ENCODE data around the gene GFOD1.
A peak's percentile ranks its signal among the peaks of the same experiment; 100 is the strongest.

Gene GFOD1

GRCh38 chr6:13485923-13486562 is 1.4 kb downstream of the GFOD1 start:
- DNase-seq = peak; percentile 8

GRCh38 chr6:13485303-13485702 is 2.1 kb downstream of the GFOD1 start:
- DNase-seq = no peak

GRCh38 chr6:13484827-13485226 is 2.6 kb downstream of the GFOD1 start:
- DNase-seq = no peak

GRCh38 chr6:13484138-13484708 is 3.2 kb downstream of the GFOD1 start:
- no peak for DNase-seq

- DNase-seq = no peak
These were observed 6.5 kb downstream of the GFOD1 start for GRCh38 chr6:13480631-13481501.

- no peak for DNase-seq
These were observed 7.4 kb downstream of the GFOD1 start for GRCh38 chr6:13479971-13480434.

- DNase-seq = no peak
These were observed 8.1 kb downstream of the GFOD1 start for GRCh38 chr6:13479206-13479800.

GRCh38 chr6:13478525-13478966 is 8.9 kb downstream of the GFOD1 start:
- no peak for DNase-seq

GRCh38 chr6:13474787-13475186 is 12.6 kb downstream of the GFOD1 start:
- DNase-seq = no peak

- no peak for DNase-seq
These were observed 13.0 kb downstream of the GFOD1 start for GRCh38 chr6:13474360-13474759.

- no peak for DNase-seq
These were observed 13.6 kb downstream of the GFOD1 start for GRCh38 chr6:13473768-13474165.

GRCh38 chr6:13472976-13473767 is 14.2 kb downstream of the GFOD1 start:
- no peak for DNase-seq

- no peak for DNase-seq
These were observed 15.3 kb downstream of the GFOD1 start for GRCh38 chr6:13472099-13472498.

GRCh38 chr6:13471184-13471583 is 16.2 kb downstream of the GFOD1 start:
- DNase-seq = no peak

GRCh38 chr6:13470238-13471140 is 16.9 kb downstream of the GFOD1 start:
- no peak for DNase-seq

GRCh38 chr6:13469693-13470092 is 17.7 kb downstream of the GFOD1 start:
- no peak for DNase-seq

- no peak for DNase-seq
These were observed 18.6 kb downstream of the GFOD1 start for GRCh38 chr6:13468839-13469238.

- no peak for DNase-seq
These were observed 20.2 kb downstream of the GFOD1 start for GRCh38 chr6:13467216-13467600.

GRCh38 chr6:13466304-13467215 is 20.8 kb downstream of the GFOD1 start:
- no peak for DNase-seq

GRCh38 chr6:13465734-13466133 is 21.7 kb downstream of the GFOD1 start:
- DNase-seq = no peak
